Uterus (tissue), 2 donors: ENCODE measurements around the gene NEUROD2.

Experiments
- POLR2A ChIP-seq, 2 donors: fragments of 450-650 bp; IDR thresholded peaks; one replicate each; pipeline ENCODE4 v1.6.1; 2016; ENCODE audit warnings: antibody characterized with exemption in 2 of 2, mild to moderate bottlenecking in 1 of 2, moderate library complexity in 1 of 2
- TF ChIP-seq, protein P1 (sequence below), 4 experiments: fragments of 200-600 bp in 2 of 4; fragments of 450-650 bp in 2 of 4; sonication (generic) in 2 of 4; IDR thresholded peaks; one replicate each; pipeline ENCODE4 v1.5.1; 2016 to 2019; ENCODE audit warnings: antibody characterized with exemption in 4 of 4, mild to moderate bottlenecking in 2 of 4, moderate library complexity in 1 of 4

DNA sequence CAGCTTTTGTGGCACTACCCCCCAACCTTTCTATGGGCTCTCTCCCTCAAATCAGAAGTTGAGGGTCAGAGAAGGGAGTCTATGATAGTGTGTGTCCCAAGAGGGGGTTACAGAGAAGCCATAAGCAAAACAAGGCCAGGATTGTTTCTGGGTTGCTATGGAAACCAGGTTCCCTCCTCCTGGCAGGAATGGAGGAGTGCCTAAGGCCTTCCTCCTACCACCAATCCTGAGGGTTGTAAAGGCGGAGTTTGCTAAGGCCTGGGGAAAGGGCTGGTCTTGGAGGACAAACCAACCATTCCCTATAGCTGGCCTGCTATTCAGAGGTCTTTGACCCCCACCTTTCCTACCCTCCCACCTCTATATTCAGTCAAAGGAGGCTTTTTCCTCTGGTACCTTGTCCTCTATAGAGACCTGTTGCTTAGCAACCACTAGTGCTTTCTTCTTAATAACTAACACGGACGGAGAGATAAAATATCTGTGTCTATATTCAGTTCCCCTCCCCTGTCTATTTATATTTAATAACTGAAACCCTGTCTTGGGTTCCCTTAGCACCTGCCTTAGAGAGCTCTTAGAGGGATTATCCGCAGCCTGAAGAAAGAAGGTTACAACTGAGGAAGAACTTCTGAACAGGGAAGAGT is 43.4 kb downstream of the NEUROD2 start:
- TF ChIP-seq, protein P1, sequence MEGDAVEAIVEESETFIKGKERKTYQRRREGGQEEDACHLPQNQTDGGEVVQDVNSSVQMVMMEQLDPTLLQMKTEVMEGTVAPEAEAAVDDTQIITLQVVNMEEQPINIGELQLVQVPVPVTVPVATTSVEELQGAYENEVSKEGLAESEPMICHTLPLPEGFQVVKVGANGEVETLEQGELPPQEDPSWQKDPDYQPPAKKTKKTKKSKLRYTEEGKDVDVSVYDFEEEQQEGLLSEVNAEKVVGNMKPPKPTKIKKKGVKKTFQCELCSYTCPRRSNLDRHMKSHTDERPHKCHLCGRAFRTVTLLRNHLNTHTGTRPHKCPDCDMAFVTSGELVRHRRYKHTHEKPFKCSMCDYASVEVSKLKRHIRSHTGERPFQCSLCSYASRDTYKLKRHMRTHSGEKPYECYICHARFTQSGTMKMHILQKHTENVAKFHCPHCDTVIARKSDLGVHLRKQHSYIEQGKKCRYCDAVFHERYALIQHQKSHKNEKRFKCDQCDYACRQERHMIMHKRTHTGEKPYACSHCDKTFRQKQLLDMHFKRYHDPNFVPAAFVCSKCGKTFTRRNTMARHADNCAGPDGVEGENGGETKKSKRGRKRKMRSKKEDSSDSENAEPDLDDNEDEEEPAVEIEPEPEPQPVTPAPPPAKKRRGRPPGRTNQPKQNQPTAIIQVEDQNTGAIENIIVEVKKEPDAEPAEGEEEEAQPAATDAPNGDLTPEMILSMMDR (IDR thresholded peaks at IDR 0.05) = no peak
- TF ChIP-seq POLR2A (IDR thresholded peaks at IDR 0.05) = no peak
